Transverse colon (tissue), 4 donors: ENCODE measurements around the gene ADGRF4.

Source experiments
- CTCF ChIP-seq, 5 experiments: fragments of 200-600 bp in 3 of 5; fragments of 450-650 bp in 2 of 5; sonication (generic) in 3 of 5; IDR thresholded peaks; 1 replicate in 2 of 5; 2 replicates in 3 of 5; pipeline ENCODE4 v1.5.1; 2016 to 2017; ENCODE audit warnings: antibody characterized with exemption in 5 of 5, inconsistent platforms in 3 of 5, mild to moderate bottlenecking in 2 of 5, moderate library complexity in 1 of 5
- POLR2AphosphoS5 ChIP-seq, 3 donors: sonication (generic); formaldehyde crosslinking; IDR thresholded peaks; one replicate each; pipeline ENCODE4 v1.6.1; 2016; ENCODE audit warnings: antibody characterized with exemption in 3 of 3

GRCh38 chr6:47737406-47737805, 39.0 kb downstream of the ADGRF4 start:
- TF ChIP-seq CTCF (IDR thresholded peaks at IDR 0.05) (no peak), POLR2AphosphoS5 (IDR thresholded peaks at IDR 0.05) (no peak)
